H1 (cell line): Measurements from ENCODE around the gene SMAD7. TPM values are rescaled to one million over a fixed set of nuclear protein-coding genes. Genes with fewer than 3 reads are reported as not detected.
A peak's percentile ranks its signal among the peaks of the same experiment; 100 is the strongest.

Experiments
- BACH1 ChIP-seq: IDR thresholded peaks from 2 replicates; pipeline ENCODE4 v1.6.1; 2012; ENCODE audit warnings: low read length, improper control_type of control experiment
- CHD2 ChIP-seq: IDR thresholded peaks from 2 replicates; pipeline ENCODE4 v1.6.1; 2012; ENCODE audit warnings: low read length, improper control_type of control experiment
- HDAC2 ChIP-seq, 2 experiments: fragments of 300-600 bp in 1 of 2; sonication (generic) in 1 of 2; IDR thresholded peaks; 2 replicates each; pipeline ENCODE4 v1.6.1; 2011 to 2012; ENCODE audit warnings: low read depth in 2 of 2, low read length in 2 of 2, mild to moderate bottlenecking in 2 of 2, moderate library complexity in 2 of 2, borderline replicate concordance in 1 of 2, inconsistent platforms in 1 of 2
- KDM1A ChIP-seq: fragments of 200-600, 300-600 bp; sonication (generic); IDR thresholded peaks from 2 replicates; pipeline ENCODE4 v1.7.1; 2016; ENCODE audit warnings: mild to moderate bottlenecking, low read length, borderline replicate concordance
- KDM4A ChIP-seq: IDR thresholded peaks from one replicate; pipeline ENCODE4 v1.7.1; 2012; ENCODE audit warnings: low read depth, mild to moderate bottlenecking, moderate library complexity, low read length, inconsistent platforms; ENCODE audit not compliant: severe bottlenecking
- RAD21 ChIP-seq, 2 experiments: IDR thresholded peaks in 1 of 2; conservative IDR thresholded peaks in 1 of 2; 2 replicates each; pipeline ENCODE4 v1.6.1; 2011; ENCODE audit warnings: low read depth in 2 of 2, low read length in 2 of 2, improper control_type of control experiment in 1 of 2, inconsistent platforms in 1 of 2, mild to moderate bottlenecking in 1 of 2, moderate library complexity in 1 of 2
- RXRA ChIP-seq: IDR thresholded peaks from 2 replicates; pipeline ENCODE4 v1.6.1; 2011; ENCODE audit warnings: low read depth, mild to moderate bottlenecking, low read length, moderate library complexity; ENCODE audit not compliant: insufficient read depth
- SIX5 ChIP-seq: IDR thresholded peaks from 2 replicates; pipeline ENCODE4 v1.6.1; 2011; ENCODE audit warnings: mild to moderate bottlenecking, low read depth, low read length
- polyA plus RNA-seq, 7 experiments: library from polyadenylated mRNA; depleted of rRNA in 3 of 7; stranded (reverse) in 5 of 7; unstranded in 2 of 7; fragments of >200 nt in 5 of 7; fragments of 200-250 nt in 2 of 7; gene quantifications; 1 replicate in 5 of 7; 2 replicates in 1 of 7; 4 replicates in 1 of 7; pipeline versions ENCODE4 v1.2.1 to v1.2.3, GENCODE V29; 2011 to 2013; ENCODE audit warnings: missing spikeins in 2 of 7, mixed read lengths in 2 of 7
- total RNA-seq: library from RNA; stranded (reverse); fragmentation: NEBNext Ultra II Directional; extraction: Animal tissue kit (Norgen Biotek cat#: 25700); gene quantifications from 2 replicates; pipeline ENCODE4 v1.2.1, GENCODE V29; 2021
- TF ChIP-seq, protein P1 (sequence below): fragments of 300-600 bp; sonication (generic); IDR thresholded peaks from 2 replicates; pipeline ENCODE4 v1.7.1; 2012; ENCODE audit warnings: low read length, moderate library complexity, mild to moderate bottlenecking, inconsistent platforms; ENCODE audit not compliant: insufficient replicate concordance
- TF ChIP-seq, protein P2 (sequence below): IDR thresholded peaks from 2 replicates; pipeline ENCODE4 v1.6.1; 2011; ENCODE audit warnings: low read depth, mild to moderate bottlenecking, low read length; ENCODE audit not compliant: insufficient read depth

The SMAD7 gene
- total and polyA plus RNA-seq, 2 of the 8 experiments (the other 6 are each of a cell fraction or from before 2014, with no cell fraction given), result 6.5 to 15.5 TPM

- TF ChIP-seq, protein P1, sequence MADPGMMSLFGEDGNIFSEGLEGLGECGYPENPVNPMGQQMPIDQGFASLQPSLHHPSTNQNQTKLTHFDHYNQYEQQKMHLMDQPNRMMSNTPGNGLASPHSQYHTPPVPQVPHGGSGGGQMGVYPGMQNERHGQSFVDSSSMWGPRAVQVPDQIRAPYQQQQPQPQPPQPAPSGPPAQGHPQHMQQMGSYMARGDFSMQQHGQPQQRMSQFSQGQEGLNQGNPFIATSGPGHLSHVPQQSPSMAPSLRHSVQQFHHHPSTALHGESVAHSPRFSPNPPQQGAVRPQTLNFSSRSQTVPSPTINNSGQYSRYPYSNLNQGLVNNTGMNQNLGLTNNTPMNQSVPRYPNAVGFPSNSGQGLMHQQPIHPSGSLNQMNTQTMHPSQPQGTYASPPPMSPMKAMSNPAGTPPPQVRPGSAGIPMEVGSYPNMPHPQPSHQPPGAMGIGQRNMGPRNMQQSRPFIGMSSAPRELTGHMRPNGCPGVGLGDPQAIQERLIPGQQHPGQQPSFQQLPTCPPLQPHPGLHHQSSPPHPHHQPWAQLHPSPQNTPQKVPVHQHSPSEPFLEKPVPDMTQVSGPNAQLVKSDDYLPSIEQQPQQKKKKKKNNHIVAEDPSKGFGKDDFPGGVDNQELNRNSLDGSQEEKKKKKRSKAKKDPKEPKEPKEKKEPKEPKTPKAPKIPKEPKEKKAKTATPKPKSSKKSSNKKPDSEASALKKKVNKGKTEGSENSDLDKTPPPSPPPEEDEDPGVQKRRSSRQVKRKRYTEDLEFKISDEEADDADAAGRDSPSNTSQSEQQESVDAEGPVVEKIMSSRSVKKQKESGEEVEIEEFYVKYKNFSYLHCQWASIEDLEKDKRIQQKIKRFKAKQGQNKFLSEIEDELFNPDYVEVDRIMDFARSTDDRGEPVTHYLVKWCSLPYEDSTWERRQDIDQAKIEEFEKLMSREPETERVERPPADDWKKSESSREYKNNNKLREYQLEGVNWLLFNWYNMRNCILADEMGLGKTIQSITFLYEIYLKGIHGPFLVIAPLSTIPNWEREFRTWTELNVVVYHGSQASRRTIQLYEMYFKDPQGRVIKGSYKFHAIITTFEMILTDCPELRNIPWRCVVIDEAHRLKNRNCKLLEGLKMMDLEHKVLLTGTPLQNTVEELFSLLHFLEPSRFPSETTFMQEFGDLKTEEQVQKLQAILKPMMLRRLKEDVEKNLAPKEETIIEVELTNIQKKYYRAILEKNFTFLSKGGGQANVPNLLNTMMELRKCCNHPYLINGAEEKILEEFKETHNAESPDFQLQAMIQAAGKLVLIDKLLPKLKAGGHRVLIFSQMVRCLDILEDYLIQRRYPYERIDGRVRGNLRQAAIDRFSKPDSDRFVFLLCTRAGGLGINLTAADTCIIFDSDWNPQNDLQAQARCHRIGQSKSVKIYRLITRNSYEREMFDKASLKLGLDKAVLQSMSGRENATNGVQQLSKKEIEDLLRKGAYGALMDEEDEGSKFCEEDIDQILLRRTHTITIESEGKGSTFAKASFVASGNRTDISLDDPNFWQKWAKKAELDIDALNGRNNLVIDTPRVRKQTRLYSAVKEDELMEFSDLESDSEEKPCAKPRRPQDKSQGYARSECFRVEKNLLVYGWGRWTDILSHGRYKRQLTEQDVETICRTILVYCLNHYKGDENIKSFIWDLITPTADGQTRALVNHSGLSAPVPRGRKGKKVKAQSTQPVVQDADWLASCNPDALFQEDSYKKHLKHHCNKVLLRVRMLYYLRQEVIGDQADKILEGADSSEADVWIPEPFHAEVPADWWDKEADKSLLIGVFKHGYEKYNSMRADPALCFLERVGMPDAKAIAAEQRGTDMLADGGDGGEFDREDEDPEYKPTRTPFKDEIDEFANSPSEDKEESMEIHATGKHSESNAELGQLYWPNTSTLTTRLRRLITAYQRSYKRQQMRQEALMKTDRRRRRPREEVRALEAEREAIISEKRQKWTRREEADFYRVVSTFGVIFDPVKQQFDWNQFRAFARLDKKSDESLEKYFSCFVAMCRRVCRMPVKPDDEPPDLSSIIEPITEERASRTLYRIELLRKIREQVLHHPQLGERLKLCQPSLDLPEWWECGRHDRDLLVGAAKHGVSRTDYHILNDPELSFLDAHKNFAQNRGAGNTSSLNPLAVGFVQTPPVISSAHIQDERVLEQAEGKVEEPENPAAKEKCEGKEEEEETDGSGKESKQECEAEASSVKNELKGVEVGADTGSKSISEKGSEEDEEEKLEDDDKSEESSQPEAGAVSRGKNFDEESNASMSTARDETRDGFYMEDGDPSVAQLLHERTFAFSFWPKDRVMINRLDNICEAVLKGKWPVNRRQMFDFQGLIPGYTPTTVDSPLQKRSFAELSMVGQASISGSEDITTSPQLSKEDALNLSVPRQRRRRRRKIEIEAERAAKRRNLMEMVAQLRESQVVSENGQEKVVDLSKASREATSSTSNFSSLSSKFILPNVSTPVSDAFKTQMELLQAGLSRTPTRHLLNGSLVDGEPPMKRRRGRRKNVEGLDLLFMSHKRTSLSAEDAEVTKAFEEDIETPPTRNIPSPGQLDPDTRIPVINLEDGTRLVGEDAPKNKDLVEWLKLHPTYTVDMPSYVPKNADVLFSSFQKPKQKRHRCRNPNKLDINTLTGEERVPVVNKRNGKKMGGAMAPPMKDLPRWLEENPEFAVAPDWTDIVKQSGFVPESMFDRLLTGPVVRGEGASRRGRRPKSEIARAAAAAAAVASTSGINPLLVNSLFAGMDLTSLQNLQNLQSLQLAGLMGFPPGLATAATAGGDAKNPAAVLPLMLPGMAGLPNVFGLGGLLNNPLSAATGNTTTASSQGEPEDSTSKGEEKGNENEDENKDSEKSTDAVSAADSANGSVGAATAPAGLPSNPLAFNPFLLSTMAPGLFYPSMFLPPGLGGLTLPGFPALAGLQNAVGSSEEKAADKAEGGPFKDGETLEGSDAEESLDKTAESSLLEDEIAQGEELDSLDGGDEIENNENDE, result no peak
- TF ChIP-seq SIX5 (no peak), RXRA (no peak), RAD21 (IDR thresholded peaks at IDR 0.05 in 1 of 2, conservative IDR thresholded peaks at IDR 0.05 in 1 of 2; ENCODE audit: low read depth in 2 of 2, low read length in 2 of 2) (0 out of 4 replicates have a peak, but pooled peaks of 1 of the 2 experiments have one; percentile 1), HDAC2 (IDR thresholded peaks at IDR 0.05; ENCODE audit: borderline replicate concordance in 1 of 2, low read depth in 2 of 2, low read length in 2 of 2) (no peak), CHD2 (peak; percentile 42; the same call in 1 of the 2 replicates), KDM4A (no peak), BACH1 (no peak), KDM1A (no peak)
- TF ChIP-seq, protein P2, sequence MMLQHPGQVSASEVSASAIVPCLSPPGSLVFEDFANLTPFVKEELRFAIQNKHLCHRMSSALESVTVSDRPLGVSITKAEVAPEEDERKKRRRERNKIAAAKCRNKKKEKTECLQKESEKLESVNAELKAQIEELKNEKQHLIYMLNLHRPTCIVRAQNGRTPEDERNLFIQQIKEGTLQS, result no peak
Observed at GRCh38 chr18:48879008-48879431, 71.7 kb downstream of the SMAD7 start (continued).
